GM18868 (cell line): Measurements from ENCODE around the gene ZC3H18.

Source experiments
- ATAC-seq: cut with Tn5 transposase; IDR thresholded peaks from one replicate; pipeline ENCODE4 v1.9.1; 2021; ENCODE audit warnings: mild to moderate bottlenecking, moderate library complexity; ENCODE audit not compliant: unreplicated experiment

Gene ZC3H18

GRCh38 chr16:88532434-88533241 is 37.6 kb upstream of the ZC3H18 start:
- no peak for ATAC-seq

GRCh38 chr16:88533381-88533917 is 36.8 kb upstream of the ZC3H18 start:
- no peak for ATAC-seq

- peak; percentile 57 for ATAC-seq
These were observed 36.1 kb upstream of the ZC3H18 start for GRCh38 chr16:88533932-88534637.

DNA sequence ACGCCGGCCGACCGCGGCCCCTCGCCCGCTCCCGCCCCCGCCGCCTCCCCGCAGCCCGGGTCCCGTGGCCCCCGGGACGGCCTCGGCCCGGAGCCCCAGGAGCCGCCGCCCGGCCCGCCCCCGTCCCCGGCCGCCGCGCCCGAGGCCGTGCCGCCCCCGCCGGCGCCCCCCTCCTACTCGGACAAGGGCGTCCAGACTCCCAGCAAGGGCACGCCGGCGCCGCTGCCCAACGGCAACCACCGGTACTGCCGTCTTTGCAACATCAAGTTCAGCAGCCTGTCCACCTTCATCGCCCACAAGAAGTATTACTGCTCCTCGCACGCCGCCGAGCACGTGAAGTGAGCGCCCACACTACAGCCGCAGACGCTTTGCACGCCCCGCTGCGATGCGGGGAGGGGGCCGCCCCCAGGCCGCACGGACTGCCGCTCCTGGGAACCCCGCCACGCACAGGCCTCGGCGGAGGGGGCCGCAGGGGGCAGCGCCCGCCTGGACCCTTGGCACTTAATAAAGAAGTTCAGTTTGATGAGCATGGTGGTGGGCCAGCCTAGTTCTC is 35.5 kb upstream of the ZC3H18 start:
- ATAC-seq = peak; percentile 25

DNA sequence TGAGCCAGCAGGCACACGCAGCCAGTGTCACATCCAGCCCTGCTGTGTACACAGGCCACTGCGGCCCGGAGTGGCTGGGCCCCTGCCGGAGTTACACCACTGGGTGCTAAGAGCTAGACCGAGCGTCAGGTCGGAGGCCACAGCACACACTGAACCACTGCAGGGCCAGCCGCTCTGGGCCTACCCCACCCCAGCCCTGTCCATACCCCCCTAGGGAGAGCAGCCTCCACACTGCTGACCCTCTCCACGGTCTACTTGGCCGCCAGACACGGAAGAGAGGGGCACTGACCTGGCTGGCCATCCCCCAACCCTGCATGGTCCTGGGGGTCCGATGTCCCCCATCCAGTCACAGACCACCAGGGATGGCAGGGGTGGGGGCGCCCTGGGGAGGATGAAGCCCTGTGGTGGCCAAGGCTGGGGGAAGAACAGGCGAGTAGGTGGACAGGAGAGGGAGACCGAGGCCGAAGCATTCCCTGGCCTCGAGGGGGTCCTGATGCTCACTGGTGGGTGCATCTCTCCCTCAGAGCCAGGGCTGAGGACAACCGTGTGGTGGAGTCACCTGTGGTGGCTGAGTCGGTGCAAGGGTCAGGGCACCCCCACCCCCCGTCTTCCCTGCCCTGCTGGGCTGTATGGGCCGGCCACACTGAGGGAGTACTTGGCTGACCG is 34.9 kb upstream of the ZC3H18 start:
- ATAC-seq = no peak

DNA sequence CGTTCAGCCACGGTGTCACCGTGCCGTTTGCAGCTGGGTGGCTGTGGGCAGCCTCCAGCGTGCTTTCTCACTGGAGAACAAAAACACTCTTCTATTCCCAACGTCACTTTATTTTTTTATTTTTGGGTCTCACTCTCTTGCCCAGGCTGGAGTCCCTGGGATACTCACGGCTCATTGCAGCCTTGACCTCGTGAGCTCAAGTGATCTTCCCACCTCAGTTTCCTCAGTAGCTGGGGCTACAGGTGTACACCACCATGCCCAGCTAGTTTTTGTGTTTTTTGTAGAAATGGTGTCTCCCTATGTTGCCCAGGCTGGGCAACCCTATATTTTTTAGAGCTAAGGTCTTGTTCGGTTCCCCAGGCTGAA is 34.4 kb upstream of the ZC3H18 start:
- no peak for ATAC-seq

GRCh38 chr16:88536510-88536909 is 33.7 kb upstream of the ZC3H18 start:
- no peak for ATAC-seq

GRCh38 chr16:88536971-88537751 is 33.0 kb upstream of the ZC3H18 start:
- no peak for ATAC-seq

DNA sequence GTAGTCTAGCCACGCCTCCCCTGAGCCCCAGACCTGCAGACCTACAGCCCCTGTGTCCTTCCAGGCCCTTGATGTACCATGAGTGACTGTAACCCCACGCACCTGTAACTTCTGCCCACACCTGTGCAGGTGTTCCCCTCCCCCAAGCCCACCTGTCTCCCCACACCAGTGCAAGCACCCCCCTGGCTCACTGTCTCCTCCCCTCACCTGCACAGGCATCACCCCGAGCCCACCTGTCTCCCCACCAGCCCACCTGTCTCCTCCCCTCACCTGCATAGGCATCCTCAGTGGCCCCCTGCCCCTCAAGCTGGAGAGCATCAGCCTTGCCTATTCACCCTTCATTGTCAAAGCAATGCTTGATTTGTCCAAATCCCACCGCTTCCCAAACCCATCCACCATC is 32.3 kb upstream of the ZC3H18 start:
- no peak for ATAC-seq

- ATAC-seq = no peak
These were observed 31.7 kb upstream of the ZC3H18 start for GRCh38 chr16:88538366-88539060.

DNA sequence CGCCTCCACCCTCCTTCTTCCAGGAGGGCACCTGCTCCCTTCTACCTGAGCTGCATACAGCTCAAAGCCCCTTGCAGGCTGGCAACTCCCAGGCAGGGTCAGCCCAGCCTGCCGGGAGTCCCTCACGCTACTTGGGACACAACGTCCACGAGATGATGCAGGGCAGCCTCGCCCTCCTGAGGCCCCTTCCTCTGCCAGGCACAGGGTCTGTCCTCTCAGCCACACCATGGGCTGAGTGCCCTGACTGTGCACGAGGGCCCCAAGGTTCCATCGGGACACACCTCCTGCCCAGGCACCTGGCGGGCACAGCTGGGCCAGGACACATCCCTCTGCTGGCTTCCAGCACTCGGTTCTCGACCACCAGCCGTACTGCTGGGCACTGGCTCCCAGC is 30.9 kb upstream of the ZC3H18 start:
- no peak for ATAC-seq

DNA sequence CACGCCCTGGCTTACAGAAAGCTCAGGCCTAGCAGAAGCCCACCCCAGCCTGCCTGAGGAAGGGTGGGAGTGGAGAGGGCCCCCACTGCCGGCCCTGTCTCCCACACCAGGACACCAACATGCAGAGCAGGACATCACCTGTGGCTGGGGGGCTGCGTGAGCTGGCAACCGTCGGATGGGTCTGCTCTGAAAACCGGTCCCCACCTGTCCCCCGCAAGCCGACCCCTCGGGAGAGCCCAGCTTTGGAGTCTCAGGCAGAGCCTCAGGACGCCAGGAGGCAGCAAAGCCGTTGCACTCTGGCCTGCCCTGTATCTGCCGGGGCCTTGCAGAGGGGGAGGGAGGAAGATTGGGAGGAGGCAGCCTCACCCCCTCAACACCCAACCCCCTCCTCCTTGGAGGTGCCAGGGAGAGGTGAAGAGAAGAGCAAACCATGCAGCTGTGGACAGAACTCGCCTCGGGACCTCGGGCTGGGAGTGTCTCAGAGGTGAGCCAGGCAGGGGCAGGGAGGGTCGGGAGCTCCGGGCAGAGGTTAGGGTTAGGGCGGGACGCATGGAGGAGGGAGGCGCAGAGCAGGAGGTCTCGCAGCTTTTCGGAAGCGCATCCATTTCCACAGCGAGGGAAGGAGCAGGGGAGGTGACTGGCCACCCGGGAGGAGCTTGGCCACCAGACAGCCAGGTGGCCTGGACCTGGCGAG is 30.4 kb upstream of the ZC3H18 start:
- ATAC-seq = no peak

GRCh38 chr16:88540346-88540977 is 29.7 kb upstream of the ZC3H18 start:
- ATAC-seq = no peak

- ATAC-seq = no peak
These were observed 28.2 kb upstream of the ZC3H18 start for GRCh38 chr16:88541831-88542616.

- ATAC-seq = no peak
These were observed 26.9 kb upstream of the ZC3H18 start for GRCh38 chr16:88543230-88543813.

DNA sequence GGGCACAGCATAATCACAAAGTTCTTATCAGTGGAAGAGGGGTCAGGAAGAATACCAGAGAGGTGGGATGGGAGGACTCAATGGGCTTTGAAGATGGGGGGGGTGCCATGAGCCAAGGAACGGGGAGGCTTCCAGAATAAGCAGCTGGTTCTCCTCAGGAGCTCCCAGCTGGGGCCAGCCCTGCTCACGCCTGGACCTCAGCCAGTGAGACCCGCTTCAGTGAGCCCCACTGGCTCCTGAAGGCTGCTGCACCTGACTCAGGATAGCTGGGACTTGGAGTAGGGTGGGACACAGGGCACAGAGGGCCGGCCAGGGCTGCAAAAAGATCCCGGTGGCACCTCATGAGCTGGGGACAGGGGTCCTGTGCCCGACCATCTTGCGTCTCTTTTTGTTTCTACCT is 24.4 kb upstream of the ZC3H18 start:
- ATAC-seq = no peak

- no peak for ATAC-seq
These were observed 21.9 kb upstream of the ZC3H18 start for GRCh38 chr16:88548131-88548874.
